K562 (cell line): ENCODE data around the gene SLC26A11. TPM values are rescaled to one million over a fixed set of nuclear protein-coding genes. Genes with fewer than 3 reads are reported as not detected.

ENCODE experiments used
- BRD9 ChIP-seq: fragments of 450-650 bp; IDR thresholded peaks from 2 replicates; pipeline ENCODE4 v1.6.1; 2018; ENCODE audit warnings: low read depth; ENCODE audit not compliant: partially characterized antibody
- E2F6 ChIP-seq, 2 experiments: IDR thresholded peaks; 2 replicates each; pipeline ENCODE4 v1.6.1; 2011; ENCODE audit warnings: borderline replicate concordance in 1 of 2, control low read depth in 1 of 2, low read depth in 1 of 2, low read length in 1 of 2, mild to moderate bottlenecking in 1 of 2, mixed read lengths in 1 of 2, moderate library complexity in 1 of 2; ENCODE audit not compliant: insufficient read depth in 1 of 2, insufficient read length in 1 of 2, poor library complexity in 1 of 2, severe bottlenecking in 1 of 2; ENCODE audit errors: extremely low read depth in 1 of 2
- MYC ChIP-seq, 2 experiments: fragments of 250-450 bp in 1 of 2; sonication (Bioruptor Pico) in 1 of 2; IDR thresholded peaks; 2 replicates each; pipeline versions ENCODE4 v1.5.1 to v1.6.1; 2012 to 2021; ENCODE audit warnings: low read depth in 2 of 2, borderline replicate concordance in 1 of 2, improper control_type of control experiment in 1 of 2, low read length in 1 of 2, mild to moderate bottlenecking in 1 of 2, moderate library complexity in 1 of 2
- NCOR1 ChIP-seq: fragments of 450-650 bp; IDR thresholded peaks from 2 replicates; pipeline ENCODE4 v1.6.1; 2016; ENCODE audit warnings: mild to moderate bottlenecking, moderate library complexity
- PRMT5 ChIP-seq: sonication (generic); formaldehyde crosslinking; IDR thresholded peaks from 2 replicates; pipeline ENCODE4 v1.5.0; 2020; ENCODE audit warnings: missing genetic modification reagents
- RFX5 ChIP-seq: IDR thresholded peaks from 2 replicates; pipeline ENCODE4 v1.6.1; 2011; ENCODE audit warnings: low read depth, mild to moderate bottlenecking, improper control_type of control experiment, low read length
- SP2 ChIP-seq: IDR thresholded peaks from 2 replicates; pipeline ENCODE4 v1.6.1; 2011; ENCODE audit warnings: mild to moderate bottlenecking, low read depth, low read length, moderate library complexity; ENCODE audit not compliant: poor library complexity, severe bottlenecking; ENCODE audit errors: extremely low read depth
- SUPT5H ChIP-seq: fragments of 450-650 bp; IDR thresholded peaks from 2 replicates; pipeline ENCODE4 v1.6.1; 2016
- ZBTB40 ChIP-seq, 2 experiments: fragments of 450-650 bp in 1 of 2; sonication (generic) in 1 of 2; formaldehyde crosslinking in 1 of 2; IDR thresholded peaks; 2 replicates each; pipeline versions ENCODE4 v1.7.1 to v1.9.0; 2016 to 2022; ENCODE audit warnings: inconsistent platforms in 1 of 2, mild to moderate bottlenecking in 1 of 2, missing genetic modification reagents in 1 of 2
- ZNF449 ChIP-seq: fragments of 250-450 bp; sonication (Bioruptor Pico); IDR thresholded peaks from 2 replicates; pipeline ENCODE4 v1.8.0; 2022; ENCODE audit warnings: moderate library complexity, mild to moderate bottlenecking, inconsistent platforms
- ZNF644 ChIP-seq: fragments of 200-800 bp; sonication (Bioruptor generic); IDR thresholded peaks from 2 replicates; pipeline ENCODE4 v1.6.1; 2016; ENCODE audit warnings: low read depth, missing genetic modification characterization, missing compliant biosample characterization
- polyA plus RNA-seq, 8 experiments: library from polyadenylated mRNA; depleted of rRNA in 4 of 8; stranded (reverse) in 5 of 8; unstranded in 3 of 8; fragments of >200 nt; fragmentation: Nextera tagmentation in 2 of 8; fragmentation: Illumina TruSeq in 1 of 8; extraction: Ambion mirVana in 2 of 8; extraction: Trizol in 1 of 8; gene quantifications; 2 replicates each; pipeline versions ENCODE4 v1.2.1 to v1.2.3, GENCODE V29; 2011 to 2014; ENCODE audit warnings: inconsistent platforms in 1 of 8, missing spikeins in 1 of 8
- total RNA-seq, 7 experiments: library from RNA; depleted of rRNA in 6 of 7; stranded (reverse); fragments of >200 nt in 6 of 7; fragmentation: Illumina TruSeq in 2 of 7; extraction: Trizol in 2 of 7; gene quantifications; 2 replicates each; pipeline versions ENCODE4 v1.2.1 to v1.2.3, GENCODE V29; 2011 to 2021; ENCODE audit warnings: low replicate concordance in 1 of 7

SLC26A11 gene
- total and polyA plus RNA-seq, 9 of the 15 experiments (the other 6 are each of a cell fraction or from before 2014, with no cell fraction given): 0.06 to 3.1 (median 1.2) TPM; not detected in 1

- TF ChIP-seq ZBTB40 (IDR thresholded peaks at IDR 0.05): 0 out of 2 replicates have a peak, but pooled peaks have one; percentile 24
- no peak for TF ChIP-seq ZBTB40 (CRISPR knock-in tag; IDR thresholded peaks at IDR 0.05)
- TF ChIP-seq BRD9: peak; percentile 20
- TF ChIP-seq PRMT5 (CRISPR knock-in tag): no peak
- no peak for TF ChIP-seq RFX5
- TF ChIP-seq ZNF644 (tag): no peak
- TF ChIP-seq SP2: no peak
- no peak for TF ChIP-seq ZNF449 (CRISPR knock-in tag)
- no peak for TF ChIP-seq NCOR1
- 0 out of 2 replicates have a peak, but pooled peaks have one; percentile 31 for TF ChIP-seq SUPT5H
- no peak for TF ChIP-seq MYC (IDR thresholded peaks at IDR 0.05; ENCODE audit: low read depth, low read length)
- TF ChIP-seq MYC (CRISPR knock-in tag; IDR thresholded peaks at IDR 0.05; ENCODE audit: borderline replicate concordance, low read depth): no peak
- TF ChIP-seq E2F6 (IDR thresholded peaks at IDR 0.05; ENCODE audit: borderline replicate concordance in 1 of 2, extremely low read depth in 1 of 2, insufficient read depth in 1 of 2, insufficient read length in 1 of 2, low read depth in 1 of 2, low read length in 1 of 2, poor library complexity in 1 of 2, severe bottlenecking in 1 of 2): no peak
These were observed 39.3 kb downstream of the SLC26A11 start (continued) for GRCh38 chr17:80259457-80260068.
